ENCODE measurements around the gene GABARAP.

- TF ChIP-seq CTCF (IDR thresholded peaks at IDR 0.05) (peak in 5 of 6 experiments; percentile 29 to 55 (median 42)), POLR2A (IDR thresholded peaks at IDR 0.05) (no peak)
Measured at GRCh38 chr17:7214300-7215135, 27.7 kb downstream of the GABARAP start.
